Measurements from ENCODE around the gene NR2F1-AS1.
"Not testable (repeated sequence)": the region's sequence is repeated elsewhere in the genome, so short reads cannot be mapped to it uniquely, and the experiment has no call there.

Gene NR2F1-AS1

GRCh38 chr5:93517828-93518227 is 63.2 kb downstream of the NR2F1-AS1 start:
- no peak for DNase-seq

DNA sequence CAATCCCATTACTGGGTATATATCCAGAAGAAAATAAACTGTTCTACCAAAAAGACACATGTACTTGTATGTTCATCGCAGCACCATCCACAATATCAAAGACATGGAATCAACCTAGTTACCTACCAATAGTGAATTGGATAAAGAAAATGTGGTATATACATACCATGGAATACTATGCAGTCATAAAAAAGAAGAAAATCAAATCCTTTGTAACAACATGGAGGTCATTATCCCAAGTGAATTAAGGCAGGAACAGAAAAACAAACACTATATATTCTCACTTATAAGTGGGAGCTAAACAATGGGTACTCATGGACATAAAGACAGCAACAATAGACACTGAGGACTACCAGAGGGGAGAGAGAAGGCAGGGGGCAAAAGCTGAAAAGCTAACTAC is 67.7 kb downstream of the NR2F1-AS1 start:
- no peak for DNase-seq

GRCh38 chr5:93512799-93513198 is 68.2 kb downstream of the NR2F1-AS1 start:
- DNase-seq, result peak; percentile 84

DNA sequence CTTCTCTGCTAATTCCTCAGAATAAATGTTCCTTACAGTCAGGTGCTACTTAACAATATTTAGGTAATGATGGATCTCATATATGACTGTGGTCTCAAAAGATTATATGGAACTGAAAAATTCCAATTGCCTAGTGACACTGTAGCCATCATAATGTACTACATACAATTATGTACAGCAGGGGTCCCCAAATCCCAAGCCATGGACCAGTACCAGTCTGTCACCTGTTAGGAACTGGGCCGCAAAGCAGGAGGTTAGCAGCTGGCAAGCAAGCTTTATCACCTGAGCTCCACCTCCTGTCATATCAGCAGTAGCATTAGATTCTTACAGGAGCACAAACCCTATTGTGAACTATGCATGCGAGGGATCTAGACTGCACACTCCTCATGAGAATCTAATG is 69.6 kb downstream of the NR2F1-AS1 start:
- no peak for DNase-seq

GRCh38 chr5:93510626-93511380 is 70.2 kb downstream of the NR2F1-AS1 start:
- no peak for DNase-seq

- DNase-seq, result not testable (repeated sequence)
Measured at GRCh38 chr5:93505553-93505952, 75.5 kb downstream of the NR2F1-AS1 start.

DNA sequence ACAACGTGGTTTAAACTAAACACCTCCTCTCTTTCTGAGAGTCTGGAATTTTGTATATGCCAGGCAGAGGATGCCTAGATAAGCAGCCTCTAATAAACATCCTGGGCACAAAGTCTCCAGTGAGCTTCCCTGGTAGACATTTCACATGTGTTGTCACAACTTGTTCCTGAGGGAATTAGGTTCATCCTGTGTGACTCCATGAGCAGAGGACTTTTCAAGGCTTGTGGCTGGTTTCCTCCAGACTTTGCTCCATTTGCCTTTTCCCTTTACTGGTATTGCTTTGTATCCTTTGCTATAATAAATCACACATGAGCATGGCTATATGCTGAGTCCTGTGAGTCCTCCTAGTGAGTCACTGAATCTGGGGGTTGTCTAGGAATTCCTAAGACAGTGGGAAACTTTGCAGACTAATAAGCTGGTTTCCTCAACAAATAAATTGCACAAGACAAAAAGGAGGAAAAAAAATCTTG is 77.4 kb downstream of the NR2F1-AS1 start:
- peak; percentile 96 for DNase-seq

- no peak for DNase-seq
Measured at GRCh38 chr5:93497096-93497495, 83.9 kb downstream of the NR2F1-AS1 start.

GRCh38 chr5:93479982-93480509 is 101.0 kb downstream of the NR2F1-AS1 start:
- DNase-seq, result no peak

GRCh38 chr5:93477816-93478215 is 103.2 kb downstream of the NR2F1-AS1 start:
- no peak for DNase-seq

DNA sequence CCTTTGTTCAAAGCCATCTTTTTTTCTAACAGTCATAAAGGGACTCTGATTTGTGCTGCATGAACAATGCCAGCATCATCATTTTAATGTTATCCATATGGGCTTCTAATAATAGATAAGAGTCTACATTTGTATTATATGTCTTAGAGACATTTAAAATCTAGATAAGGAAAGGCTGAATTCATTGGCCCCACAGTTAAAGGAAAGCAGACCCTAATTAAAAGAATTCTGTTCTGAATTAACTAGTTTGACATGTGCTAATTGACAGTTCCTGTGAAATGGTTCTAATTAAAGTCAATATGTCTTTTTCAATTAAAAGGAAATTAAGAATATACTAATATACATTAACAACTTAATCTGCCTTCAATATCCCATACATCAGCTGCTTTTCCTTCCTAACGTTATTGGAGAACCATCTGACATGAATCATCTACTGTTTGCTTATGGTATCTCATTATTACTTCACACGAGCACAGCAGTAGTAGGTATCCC is 104.7 kb downstream of the NR2F1-AS1 start:
- peak; percentile 12 for DNase-seq

DNA sequence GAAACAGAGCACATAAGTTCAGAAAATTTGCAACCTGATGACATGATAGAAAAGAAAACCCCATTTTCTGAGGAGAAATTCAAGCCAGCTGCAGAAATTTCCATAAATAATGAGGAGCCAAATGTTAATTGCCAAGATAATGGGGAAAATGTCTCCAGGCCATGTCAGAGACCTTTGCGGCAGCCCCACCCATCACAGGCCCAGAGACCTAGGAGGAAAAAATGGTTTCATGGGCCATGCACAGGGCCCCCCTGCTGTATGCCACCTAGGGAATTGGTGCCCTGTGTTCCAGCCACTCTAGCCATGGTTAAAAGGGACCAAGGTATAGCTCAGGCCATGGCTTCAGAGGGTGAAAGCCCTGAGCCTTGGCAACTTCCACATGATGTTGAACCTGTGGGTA is 118.1 kb downstream of the NR2F1-AS1 start:
- DNase-seq, result no peak

DNA sequence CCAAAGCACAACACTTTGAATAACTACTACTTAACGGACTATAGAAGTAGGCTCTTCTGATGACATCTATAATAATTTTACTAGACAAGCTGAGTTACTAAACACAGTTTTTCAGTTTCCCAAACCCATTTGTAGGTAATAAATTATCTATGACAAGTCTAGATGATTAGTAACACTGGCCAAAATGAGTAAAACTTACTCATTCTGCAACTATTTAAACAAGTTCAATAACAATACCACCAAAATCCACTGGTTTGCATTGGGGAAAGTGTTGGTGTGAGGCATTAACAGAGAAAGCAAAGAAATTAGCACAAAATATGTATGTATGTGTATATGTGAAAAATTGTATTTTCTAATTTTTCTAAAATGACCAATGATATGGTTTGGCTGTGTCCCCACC is 119.3 kb downstream of the NR2F1-AS1 start:
- DNase-seq, result peak; percentile 56

GRCh38 chr5:93460286-93460685 is 120.7 kb downstream of the NR2F1-AS1 start:
- DNase-seq, result no peak

DNA sequence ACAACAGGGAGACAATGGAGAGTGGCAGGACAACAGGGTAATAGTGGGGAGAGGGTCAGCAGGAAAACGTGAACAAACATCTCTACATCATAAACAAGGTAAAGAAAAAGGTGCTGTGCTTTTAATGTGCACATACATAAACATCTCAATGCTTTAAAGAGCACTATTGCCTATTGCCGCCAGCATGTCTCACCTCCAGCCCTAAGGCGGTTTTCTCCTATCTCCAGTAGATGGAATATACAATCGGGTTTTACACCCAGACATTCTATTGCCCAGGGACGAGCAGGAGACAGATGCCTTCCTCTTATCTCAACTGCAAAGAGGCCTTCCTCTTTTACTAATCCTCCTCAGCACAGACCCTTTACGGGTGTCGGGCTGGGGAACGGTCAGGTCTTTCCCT is 124.2 kb downstream of the NR2F1-AS1 start:
- not testable (repeated sequence) for DNase-seq

GRCh38 chr5:93454896-93455295 is 126.1 kb downstream of the NR2F1-AS1 start:
- DNase-seq, result no peak

DNA sequence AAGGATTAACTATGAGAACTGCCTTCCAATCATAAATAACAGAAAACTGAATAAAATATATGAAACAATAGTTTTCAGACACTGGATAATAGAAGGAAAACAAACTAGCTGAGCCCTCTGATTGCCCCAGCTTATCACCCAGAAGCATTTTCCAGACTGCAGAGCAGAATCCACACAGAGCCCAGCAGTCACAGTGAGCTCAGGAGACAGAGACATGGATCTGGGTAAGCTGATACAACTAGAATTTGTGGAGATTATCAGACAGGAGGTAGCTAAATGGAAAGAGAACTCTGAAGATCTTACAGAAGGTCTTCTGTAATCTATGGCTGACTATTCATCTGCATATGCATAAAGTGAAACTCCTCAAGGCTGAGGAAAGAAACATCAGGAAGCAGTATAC is 128.8 kb downstream of the NR2F1-AS1 start:
- no peak for DNase-seq

- DNase-seq, result no peak
Measured at GRCh38 chr5:93438124-93438523, 142.9 kb downstream of the NR2F1-AS1 start.

DNA sequence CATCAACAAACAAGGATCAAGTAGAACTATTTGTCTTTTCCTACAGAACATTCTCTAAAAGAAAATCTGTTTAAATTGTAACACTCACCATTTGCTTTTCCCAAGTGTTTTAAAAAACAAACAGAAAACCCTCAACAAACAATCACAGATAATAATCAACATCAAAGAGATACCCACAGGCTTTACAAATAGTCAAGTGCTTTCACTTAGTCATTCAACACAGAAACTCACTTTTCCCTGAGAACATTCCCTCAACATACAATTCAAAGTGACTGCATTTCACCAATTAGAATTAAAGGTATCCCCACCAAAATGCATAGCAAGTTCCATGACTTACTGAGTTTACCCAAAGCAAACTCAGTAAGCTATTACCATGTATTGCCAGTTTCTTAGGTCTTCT is 144.9 kb downstream of the NR2F1-AS1 start:
- no peak for DNase-seq

DNA sequence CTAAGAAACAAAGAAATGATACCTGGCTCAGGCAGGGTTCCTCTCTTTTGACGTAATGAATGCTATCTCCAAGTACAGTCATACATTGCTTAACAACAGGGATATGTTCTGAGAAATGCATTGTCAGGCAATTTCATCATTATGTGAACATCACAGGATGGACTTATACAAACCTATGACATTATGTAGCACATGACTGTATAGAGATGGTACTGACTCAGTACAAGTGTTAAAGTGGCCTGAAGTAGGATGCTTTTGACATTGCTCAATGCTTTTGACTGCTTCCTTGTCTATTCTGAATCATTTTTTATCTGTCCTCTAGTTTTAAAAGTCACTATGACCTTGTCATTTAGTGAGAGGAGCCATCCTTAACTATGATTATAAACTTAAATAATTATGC is 147.6 kb downstream of the NR2F1-AS1 start:
- DNase-seq, result peak; percentile 68

GRCh38 chr5:93431250-93431649 is 149.8 kb downstream of the NR2F1-AS1 start:
- peak; percentile 13 for DNase-seq

DNA sequence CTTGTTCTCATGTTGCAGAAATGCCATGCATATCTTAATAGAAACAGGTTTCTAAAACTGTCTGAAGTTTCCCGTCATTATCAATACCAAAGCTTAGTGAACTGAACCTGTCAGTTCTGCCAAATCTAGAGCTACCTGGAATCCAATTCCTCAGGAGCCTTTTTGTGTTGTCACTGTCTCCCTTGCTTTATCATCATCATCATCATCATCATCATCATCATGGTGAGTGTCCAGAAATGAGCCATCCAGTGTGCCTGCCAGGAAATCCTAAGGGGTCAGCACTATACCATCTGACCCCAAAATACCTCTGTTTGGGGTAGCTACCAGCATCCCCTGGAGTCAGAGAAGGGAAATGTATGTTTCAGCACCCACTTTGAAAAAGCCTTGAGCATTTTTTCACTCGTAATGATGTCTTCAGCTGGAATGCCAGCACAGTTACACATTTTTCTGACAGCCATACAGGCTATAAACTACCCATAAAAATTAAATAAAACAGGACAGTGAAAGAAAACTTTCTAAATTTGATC is 150.3 kb downstream of the NR2F1-AS1 start:
- no peak for DNase-seq

GRCh38 chr5:93430118-93430517 is 150.9 kb downstream of the NR2F1-AS1 start:
- DNase-seq, result no peak

GRCh38 chr5:93428868-93429267 is 152.2 kb downstream of the NR2F1-AS1 start:
- DNase-seq, result peak; percentile 15

All from fibroblast of skin of abdomen (primary cell).